ENCODE data around the gene SART3. TPM values are rescaled to one million over a fixed set of nuclear protein-coding genes. Genes with fewer than 3 reads are reported as not detected.

SART3 gene
- total and polyA plus RNA-seq, 2 experiments from 2014 or later = 23.2 to 145 TPM

DNA sequence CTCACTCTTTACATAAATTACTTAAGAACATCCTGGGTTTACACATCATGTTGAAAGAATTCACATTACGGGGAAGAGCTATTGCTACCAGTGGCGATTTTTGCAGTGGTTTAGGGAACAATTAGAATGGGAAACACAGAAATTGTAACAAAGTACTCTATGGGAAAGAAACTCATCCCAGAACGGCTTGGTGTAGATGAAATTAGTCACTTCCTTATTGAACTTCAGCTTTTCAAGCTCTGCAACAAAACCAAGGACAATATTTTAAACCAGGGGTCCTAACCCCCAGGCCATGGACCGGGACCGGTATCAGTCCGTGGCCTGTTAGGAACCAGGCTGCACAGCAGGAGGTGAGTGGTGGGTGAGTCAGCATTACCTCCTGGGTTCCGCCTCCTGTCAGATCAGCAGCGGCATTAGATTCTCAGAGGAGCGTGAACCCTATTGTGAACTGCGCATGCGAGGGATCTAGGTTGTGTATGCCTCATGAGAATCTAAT lies 78.2 kb downstream of the SART3 start:
- H3K4me3 ChIP-seq = no peak overlapping the region
- H3K4me1 ChIP-seq (ENCODE audit: low read depth) = no peaks in the 10 kb centered on the region
- H3K27me3 ChIP-seq = no peaks in the 10 kb centered on the region
- DNase-seq (ENCODE audit: low read depth in 1 of 2, low spot score in 1 of 2) = no peak
- H3K36me3 ChIP-seq = no peaks in the 10 kb centered on the region
- H3K9me3 ChIP-seq (ENCODE audit: low read depth) = no peaks in the 10 kb centered on the region
- TF ChIP-seq, protein P1, sequence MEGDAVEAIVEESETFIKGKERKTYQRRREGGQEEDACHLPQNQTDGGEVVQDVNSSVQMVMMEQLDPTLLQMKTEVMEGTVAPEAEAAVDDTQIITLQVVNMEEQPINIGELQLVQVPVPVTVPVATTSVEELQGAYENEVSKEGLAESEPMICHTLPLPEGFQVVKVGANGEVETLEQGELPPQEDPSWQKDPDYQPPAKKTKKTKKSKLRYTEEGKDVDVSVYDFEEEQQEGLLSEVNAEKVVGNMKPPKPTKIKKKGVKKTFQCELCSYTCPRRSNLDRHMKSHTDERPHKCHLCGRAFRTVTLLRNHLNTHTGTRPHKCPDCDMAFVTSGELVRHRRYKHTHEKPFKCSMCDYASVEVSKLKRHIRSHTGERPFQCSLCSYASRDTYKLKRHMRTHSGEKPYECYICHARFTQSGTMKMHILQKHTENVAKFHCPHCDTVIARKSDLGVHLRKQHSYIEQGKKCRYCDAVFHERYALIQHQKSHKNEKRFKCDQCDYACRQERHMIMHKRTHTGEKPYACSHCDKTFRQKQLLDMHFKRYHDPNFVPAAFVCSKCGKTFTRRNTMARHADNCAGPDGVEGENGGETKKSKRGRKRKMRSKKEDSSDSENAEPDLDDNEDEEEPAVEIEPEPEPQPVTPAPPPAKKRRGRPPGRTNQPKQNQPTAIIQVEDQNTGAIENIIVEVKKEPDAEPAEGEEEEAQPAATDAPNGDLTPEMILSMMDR (IDR thresholded peaks at IDR 0.05; ENCODE audit: low read depth, low read length) = no peak
- H3K27ac ChIP-seq = no peak overlapping the region

DNA sequence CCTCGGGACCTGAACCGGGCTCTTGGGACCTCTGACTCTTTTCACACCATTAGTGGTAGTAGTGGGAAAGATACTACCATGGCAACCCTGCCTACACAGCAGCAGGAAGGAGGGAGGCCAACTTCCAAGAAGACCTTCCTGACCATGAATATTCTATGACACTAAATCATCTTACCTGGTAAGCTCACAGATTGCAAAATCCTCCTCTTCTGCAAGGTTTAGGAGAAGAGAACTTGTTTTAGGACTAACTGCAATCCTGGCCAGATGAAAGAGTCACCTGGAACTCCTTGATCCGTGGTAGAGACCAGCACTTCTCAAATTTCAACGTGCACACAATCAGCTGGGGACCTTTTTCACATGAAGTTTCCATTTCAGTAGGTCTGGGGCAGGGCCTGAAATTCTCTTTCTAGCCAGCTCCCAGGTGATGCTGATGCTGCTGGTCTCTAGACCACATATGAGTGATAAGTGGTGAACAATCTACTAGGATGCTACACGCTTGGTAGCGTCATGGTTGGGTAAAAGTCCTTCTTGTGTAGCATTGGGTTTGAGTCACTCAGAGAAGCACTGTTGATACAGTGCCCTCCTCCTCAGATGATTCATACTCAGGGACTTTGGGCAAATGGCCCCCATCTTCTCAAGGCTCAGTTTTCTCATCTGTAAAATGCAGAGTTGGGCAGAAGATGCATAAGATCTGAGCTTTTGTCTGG lies 81.5 kb downstream of the SART3 start:
- Histone ChIP-seq H3K27ac (no peak overlapping the region), H3K36me3 (no peaks in the 10 kb centered on the region), H3K27me3 (no peaks in the 10 kb centered on the region), H3K9me3 (ENCODE audit: low read depth) (no peaks in the 10 kb centered on the region), H3K4me1 (ENCODE audit: low read depth) (no peaks in the 10 kb centered on the region), H3K4me3 (no peak overlapping the region)
- DNase-seq (ENCODE audit: low read depth in 1 of 2, low spot score in 1 of 2) = no peak
- TF ChIP-seq, protein P1 (IDR thresholded peaks at IDR 0.05; ENCODE audit: low read depth, low read length) = no peak

DNA sequence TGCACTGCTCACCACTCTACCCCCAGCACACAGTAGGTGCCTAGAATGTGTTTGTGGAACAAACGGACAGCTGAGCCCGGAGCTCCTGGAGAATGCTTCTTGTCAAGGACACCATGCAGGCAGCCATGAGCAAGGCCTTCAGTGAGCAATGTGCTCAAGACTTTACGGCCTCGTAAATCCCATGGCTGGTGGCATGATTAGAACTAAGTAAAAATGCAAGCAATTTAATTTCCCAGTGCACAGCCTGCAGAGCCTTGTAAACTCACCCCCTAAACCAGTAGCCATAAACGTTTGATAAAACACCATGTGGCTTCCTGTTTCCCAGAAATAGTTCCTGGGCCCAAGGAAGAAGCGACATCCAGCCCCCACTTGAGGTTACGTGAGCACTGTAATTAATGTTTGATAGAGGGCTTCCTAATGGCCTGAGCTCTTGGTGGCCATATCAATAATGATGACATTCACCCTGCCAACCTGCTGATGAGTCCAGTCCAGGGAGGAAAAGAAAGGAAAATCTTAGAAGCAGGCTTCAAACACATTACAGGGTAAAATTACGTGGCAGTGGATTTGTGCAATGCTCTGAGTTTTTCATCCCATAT lies 82.3 kb downstream of the SART3 start:
- Histone ChIP-seq H3K9me3 (ENCODE audit: low read depth) (no peaks in the 10 kb centered on the region), H3K27ac (no peak overlapping the region)
- TF ChIP-seq, protein P1 (IDR thresholded peaks at IDR 0.05; ENCODE audit: low read depth, low read length) = no peak

DNA sequence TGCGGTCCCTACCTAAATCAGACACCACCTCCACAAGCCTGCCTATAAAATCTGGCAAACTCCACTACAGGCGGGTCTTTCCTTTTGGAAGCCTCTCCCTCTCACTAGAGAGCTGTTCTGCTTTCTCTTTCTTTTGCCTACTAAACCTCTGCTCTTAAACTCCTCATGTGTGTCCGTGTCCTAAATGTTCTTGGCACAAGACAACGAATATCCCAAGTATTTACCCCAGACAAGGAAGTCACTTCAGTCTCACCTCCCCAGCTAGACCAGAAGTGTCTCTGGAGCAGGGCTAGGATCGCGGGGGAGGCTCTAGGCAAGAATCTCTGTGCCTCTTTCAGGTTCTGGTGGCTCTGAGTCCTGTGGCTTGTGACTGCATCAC lies 83.1 kb downstream of the SART3 start:
- H3K4me1 ChIP-seq (ENCODE audit: low read depth) = no peaks in the 10 kb centered on the region
- H3K4me3 ChIP-seq = no peak overlapping the region
- H3K9me3 ChIP-seq (ENCODE audit: low read depth) = no peaks in the 10 kb centered on the region
- no peak overlapping the region for H3K27ac ChIP-seq
- H3K36me3 ChIP-seq = no peaks in the 10 kb centered on the region
- no peak for DNase-seq (ENCODE audit: low read depth in 1 of 2, low spot score in 1 of 2)
- H3K27me3 ChIP-seq = no peaks in the 10 kb centered on the region
- TF ChIP-seq, protein P1 (IDR thresholded peaks at IDR 0.05; ENCODE audit: low read depth, low read length) = no peak

More for the DNA sequence above, 82.3 kb downstream of the SART3 start:
- H3K27me3 ChIP-seq = no peaks in the 10 kb centered on the region
- no peaks in the 10 kb centered on the region for H3K36me3 ChIP-seq
- H3K4me1 ChIP-seq (ENCODE audit: low read depth) = no peaks in the 10 kb centered on the region
- no peak for DNase-seq (ENCODE audit: low read depth in 1 of 2, low spot score in 1 of 2)
- H3K4me3 ChIP-seq = no peak overlapping the region

DNA sequence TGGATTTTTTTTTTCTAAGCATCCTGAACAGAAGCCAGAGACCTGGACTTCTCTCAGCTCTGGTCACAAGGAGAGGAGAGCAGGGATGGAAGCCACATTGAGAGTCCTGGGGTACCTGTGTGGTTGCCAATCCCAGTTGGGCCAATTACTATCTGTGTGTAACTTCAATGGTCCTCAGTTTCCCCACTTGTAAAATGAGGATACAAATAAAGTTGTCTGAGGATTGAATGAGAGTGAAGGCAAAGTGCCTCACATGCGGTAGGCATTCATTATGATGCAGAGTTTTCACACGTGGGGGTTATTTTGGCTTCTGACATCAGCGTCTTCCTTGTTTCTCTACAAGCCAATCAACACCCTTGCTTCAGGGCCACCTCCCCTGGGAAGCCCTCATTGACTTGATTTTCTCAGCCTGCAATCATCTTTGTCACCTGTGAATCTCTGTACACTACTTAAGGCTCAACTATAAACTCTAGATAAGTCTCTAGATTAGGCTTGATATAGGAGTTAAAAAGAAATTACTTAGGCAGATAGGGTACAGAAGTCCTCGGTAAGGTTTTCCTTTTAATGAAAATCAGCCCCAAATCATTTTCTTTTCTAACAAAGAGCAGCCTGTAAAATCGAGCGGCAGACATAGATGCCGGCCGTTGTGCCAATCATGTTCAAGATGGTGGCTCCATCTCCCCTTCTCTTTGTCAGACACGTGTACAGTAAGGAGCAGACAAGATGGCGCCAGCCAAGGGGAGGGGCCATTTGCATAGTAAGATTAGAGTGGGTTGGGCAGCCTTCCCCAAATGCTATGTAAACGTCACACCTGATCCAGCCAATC lies 83.7 kb downstream of the SART3 start:
- Histone ChIP-seq H3K27ac (no peak overlapping the region), H3K36me3 (no peaks in the 10 kb centered on the region), H3K4me3 (no peak overlapping the region), H3K4me1 (ENCODE audit: low read depth) (no peaks in the 10 kb centered on the region), H3K27me3 (no peaks in the 10 kb centered on the region), H3K9me3 (ENCODE audit: low read depth) (no peaks in the 10 kb centered on the region)
- TF ChIP-seq, protein P1 (IDR thresholded peaks at IDR 0.05; ENCODE audit: low read depth, low read length) = no peak
- DNase-seq (ENCODE audit: low read depth in 1 of 2, low spot score in 1 of 2) = no peak
